Putamen (tissue), 1 donor: ENCODE data around the gene MYO16.
A peak's percentile ranks its signal among the peaks of the same experiment; 100 is the strongest.

Experiments
- DNase-seq: peaks from one replicate; pipeline ENCODE4 v3.0.0-alpha.2; 2016; ENCODE audit warnings: low spot score

Gene MYO16

DNA sequence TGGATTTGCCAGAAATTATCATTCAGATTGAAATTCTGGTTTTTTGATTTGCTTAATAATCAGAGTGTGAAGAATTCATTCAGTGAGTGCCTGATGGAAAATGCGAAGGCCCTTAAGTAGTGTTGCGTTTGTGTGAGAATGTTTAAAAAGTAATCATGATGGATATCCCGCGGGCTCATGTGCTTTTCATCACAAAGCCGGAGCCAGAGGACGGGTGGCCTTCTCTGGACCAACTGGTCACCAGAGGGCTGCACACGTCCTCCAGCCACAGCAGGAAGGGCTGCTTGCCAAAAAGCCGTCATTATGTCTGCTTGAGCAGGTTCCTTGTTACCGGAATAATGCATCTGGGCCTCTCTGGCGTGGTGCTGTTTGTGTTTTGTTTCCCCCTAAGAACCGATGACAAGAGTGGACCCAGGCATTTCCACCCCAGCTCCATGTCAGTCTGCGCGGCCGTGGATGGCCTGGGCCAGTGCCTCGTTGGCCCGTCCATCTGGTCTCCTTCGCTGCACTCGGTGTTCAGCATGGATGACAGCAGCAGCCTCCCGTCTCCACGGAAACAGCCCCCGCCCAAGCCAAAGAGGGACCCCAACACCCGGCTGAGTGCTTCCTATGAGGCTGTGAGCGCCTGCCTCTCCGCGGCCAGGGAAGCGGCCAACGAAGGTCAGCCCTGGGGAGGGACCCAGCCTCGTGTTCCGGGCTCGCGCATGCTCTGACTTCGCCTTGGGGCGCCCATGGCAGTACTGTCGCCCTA, 497.7 kb downstream of the MYO16 start:
- DNase-seq: peak; percentile 3

DNA sequence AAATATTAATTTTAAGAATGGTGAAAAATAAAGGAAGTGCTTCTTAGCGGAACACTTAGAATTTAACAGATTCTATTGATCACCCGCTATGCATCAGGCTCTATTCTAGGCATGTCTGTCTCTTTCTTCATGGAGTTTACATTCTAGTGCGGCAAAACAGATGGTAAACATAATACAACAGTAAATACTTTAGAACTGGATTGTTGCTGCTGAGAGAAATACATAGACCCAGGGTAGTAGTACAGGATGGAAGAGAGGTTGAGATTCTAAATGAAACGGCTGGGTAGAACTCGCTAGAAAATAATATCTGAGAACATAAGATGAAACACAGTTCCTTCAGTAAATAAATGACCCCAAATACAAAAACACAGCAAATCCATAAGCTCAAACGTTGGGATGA, 498.7 kb downstream of the MYO16 start:
- DNase-seq: no peak

DNA sequence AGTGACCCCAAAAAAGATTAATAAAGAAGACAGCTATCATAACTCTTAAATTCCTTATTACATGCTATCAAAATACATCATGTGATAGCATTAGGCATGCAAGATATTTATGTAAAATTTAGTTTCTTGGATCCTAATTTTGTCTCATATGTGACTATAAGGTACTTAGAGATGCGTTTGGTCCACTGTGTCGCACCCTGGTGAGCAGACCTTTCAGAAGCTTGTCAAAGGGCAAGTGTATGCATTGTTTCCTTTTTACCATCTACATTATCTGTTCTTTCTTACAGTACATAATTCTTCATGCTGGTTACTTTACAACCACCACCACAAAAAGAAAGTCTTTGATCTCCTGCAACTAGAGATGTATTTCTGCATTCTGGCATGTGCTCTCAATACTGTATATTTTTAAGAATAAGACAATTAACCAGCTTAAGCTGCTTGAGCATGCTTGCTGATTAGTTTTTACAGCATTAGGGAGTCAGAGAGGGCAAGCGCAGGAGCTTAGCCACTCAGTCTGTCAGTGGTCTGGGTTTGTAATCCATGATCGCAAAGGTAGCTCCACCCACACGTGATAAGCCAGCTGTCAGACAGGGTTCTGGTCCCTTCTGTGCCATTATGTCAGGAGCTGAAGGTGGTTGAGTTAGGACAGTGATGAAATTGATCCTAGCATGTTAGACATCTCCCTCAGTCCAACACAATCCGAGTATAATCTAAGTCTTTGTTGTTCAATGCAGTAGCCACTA, 500.9 kb downstream of the MYO16 start:
- no peak for DNase-seq

DNA sequence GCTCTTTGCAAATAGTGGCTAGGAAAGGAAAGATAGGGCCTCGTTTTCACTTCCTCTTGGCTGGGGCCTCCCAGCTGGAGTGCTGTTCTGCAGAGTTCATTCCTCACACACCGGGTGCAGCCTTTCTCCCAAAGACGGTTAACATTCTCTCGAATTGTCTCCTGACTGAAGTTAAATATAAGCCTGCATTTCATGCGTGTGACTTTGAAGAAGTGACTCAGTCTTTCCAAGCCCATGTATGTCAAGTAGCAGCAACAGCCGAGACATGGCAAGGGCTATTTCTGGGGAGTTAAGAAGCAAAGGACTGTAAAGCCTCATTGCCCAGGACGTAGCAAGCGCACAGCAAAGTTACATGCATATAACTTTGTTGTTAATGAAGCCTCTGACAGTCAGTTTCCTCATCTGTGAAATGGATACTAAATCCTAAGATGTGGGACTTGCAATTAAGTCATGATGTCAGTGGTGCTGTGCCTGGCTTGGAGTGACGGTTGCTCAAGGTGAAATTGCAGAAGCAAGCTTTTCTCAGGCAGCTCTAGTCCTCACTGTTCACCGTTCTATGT, 502.4 kb downstream of the MYO16 start:
- DNase-seq: no peak

DNA sequence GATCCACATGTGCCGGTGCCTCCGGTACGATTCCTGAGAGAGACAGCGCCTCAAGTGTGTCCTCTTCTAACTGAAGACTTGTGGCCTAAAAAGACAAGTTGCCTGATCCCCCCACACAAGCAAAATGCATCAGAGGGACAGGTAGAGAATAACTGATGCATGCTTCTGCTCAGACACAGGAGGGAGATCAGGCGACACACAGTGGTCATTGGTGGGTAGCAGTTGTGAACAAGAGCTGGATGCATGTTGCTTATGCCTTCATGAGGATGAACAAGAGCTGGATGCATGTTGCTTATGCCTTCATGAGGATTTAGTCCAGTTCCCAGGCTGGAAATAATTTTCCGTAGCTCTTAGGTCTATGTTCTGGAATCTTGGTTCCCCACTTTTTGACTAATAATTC, 505.6 kb downstream of the MYO16 start:
- DNase-seq: no peak

DNA sequence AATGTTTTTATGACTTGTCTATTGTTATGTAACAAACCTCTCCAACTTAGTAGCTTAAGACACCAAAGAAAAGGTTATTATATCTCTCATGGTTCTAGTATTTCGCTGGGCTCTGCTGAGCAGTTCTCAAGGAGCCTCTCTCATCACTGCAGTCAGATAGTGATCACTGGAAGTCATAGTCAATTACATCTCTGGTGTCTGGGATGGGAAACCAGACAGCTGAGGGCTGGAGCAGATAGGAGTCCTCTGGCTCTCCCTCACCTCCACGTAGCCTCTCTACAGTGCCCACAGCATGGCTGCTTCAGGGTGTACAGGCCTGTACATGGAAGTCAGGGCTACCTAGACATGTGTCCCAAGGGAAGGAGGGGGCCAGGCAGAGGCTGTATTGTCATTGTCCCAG, 507.5 kb downstream of the MYO16 start:
- DNase-seq: no peak

DNA sequence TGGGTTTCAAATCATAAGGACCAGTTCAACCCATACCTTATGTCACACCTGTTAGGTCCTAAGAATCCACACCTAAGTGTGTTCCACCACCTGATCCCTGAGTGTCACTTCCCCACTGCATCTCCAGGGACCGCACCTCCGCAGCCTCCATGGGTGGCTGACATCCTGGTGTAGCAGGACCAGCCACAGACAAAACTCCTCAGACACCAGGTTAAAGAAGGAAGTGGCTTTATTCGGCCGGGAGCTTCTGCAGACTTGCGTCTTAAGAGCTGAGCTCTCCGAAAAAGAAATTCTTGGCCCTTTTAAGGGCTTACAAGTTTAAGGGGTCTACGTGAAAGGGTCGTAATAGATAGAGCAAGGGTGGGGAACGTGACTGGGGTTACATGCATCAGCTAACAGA, 509.9 kb downstream of the MYO16 start:
- no peak for DNase-seq

DNA sequence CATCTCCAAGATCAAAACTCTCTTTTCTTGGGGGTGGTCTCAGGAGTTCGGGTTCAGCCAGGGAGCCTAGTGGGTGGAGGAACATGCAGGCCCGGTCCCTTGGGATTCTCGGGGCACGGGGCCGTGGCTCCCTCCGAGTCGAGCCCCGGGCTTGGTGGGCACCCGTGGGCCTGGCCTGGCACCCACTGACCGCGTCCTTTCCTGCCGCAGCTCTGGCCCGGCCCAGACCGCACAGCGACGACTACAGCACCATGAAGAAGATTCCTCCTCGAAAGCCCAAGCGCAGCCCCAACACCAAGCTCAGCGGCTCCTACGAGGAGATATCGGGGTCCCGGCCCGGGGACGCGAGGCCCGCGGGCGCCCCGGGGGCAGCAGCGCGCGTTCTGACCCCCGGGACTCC, 510.6 kb downstream of the MYO16 start:
- DNase-seq: no peak

DNA sequence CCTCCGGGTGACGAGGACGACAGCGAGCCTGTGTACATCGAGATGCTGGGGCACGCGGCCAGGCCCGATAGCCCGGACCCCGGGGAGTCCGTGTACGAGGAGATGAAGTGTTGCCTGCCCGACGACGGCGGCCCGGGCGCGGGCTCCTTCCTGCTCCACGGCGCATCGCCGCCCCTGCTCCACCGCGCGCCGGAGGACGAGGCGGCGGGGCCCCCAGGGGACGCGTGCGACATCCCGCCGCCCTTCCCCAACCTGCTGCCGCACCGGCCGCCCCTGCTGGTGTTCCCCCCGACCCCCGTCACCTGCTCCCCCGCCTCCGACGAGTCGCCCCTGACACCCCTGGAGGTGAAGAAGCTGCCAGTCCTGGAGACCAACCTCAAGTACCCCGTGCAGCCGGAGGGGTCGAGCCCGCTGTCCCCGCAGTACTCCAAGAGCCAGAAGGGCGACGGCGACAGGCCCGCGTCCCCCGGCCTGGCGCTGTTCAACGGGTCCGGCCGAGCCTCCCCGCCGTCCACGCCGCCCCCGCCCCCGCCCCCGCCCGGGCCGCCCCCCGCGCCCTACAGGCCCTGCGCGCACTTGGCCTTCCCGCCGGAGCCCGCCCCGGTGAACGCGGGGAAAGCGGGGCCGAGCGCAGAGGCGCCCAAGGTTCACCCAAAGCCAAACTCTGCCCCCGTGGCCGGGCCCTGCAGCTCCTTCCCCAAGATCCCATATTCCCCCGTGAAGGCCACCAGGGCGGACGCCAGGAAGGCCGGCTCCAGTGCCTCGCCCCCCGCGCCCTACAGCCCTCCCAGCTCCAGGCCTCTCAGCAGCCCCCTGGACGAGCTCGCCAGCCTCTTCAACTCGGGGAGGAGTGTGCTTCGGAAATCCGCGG, 511.3 kb downstream of the MYO16 start:
- DNase-seq: no peak

DNA sequence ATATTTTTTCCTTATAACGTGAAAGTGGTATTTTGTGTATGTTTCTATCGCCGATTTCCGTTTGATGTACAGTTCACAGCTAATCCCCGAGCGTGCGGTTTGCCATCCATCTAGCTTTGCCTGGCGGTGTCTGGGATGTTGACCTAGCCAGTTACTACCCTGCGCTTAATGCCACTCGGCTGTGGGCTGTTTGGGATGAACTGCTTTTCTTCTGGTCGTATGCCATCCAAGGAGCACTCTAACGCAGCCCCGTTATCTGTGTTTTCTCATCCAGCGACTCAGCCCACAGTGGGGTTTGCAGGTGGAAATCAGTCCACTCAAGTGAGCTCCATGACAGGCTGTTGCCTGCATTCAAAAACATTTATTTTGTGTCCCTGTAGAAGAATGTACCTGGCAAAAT, 512.3 kb downstream of the MYO16 start:
- DNase-seq: no peak

DNA sequence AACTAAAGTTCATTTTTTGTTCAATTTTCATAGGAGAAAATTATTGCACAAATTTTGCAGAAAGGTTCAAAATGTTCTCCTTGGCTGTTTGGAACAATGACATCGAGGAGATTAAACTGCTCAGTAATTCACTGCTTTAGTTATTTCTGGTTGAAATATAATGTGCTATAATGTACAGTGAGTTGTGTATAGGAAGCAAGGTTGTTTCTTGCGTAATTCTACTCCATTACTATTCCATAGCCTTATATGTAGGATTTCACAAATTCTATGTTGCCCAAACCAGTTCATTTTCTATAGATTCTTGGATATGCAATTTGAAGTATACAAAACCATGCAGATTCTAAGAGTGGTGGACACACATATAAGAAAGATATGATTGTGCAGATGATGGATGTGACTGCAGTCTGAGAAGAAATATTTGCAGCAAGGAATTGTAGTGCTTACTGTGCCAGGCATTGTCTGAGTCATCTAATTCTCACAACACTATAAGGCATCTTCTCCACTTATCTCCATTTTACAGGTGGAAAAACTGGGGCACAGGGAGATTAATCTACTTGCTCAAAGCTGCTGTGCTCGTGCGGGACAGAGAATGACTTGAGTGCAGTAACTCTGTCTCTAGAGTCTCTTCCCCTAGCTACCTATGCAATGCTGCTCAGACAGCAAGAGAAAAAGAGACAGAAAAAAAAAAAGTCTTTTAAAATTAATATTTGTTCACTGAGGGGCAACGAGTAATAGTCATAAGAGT, 515.5 kb downstream of the MYO16 start:
- no peak for DNase-seq

DNA sequence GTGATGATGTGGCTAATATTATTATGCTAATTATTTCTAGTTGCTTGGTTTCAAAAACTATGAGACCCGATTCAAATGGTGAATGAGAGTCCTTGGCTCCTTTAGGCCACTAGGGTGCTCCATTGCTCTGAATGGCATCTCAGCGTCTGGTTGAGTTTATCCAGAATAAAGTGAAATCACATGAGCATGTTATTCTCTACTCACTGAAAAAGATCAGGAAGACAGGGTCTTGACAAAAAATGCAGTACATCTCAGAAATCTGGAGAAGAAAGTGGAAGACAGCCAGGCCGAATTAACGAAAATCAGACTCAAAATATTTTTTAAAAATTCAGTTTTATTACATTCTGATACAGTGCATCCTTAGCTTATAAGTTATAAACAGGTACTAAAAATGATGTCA, 516.2 kb downstream of the MYO16 start:
- peak; percentile 45 for DNase-seq

DNA sequence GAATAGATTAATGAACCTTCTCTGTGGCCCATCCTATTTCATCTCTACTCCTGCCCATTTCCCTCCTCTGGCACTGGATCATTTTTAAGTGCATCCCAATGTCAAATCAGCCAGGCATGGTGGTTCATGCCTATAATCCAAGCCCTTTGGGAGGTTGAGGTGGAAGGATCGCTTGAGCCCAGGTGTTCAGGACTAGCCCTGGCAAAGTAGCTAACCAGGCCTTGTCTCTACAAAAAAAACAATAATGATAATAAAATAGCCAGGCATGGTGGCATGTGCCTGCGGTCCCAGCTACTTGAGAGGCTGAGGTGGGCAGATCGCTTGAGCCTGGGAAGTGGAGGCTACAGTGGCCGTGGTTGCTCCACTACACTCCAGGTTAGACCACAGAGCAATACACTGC, 517.0 kb downstream of the MYO16 start:
- no peak for DNase-seq

DNA sequence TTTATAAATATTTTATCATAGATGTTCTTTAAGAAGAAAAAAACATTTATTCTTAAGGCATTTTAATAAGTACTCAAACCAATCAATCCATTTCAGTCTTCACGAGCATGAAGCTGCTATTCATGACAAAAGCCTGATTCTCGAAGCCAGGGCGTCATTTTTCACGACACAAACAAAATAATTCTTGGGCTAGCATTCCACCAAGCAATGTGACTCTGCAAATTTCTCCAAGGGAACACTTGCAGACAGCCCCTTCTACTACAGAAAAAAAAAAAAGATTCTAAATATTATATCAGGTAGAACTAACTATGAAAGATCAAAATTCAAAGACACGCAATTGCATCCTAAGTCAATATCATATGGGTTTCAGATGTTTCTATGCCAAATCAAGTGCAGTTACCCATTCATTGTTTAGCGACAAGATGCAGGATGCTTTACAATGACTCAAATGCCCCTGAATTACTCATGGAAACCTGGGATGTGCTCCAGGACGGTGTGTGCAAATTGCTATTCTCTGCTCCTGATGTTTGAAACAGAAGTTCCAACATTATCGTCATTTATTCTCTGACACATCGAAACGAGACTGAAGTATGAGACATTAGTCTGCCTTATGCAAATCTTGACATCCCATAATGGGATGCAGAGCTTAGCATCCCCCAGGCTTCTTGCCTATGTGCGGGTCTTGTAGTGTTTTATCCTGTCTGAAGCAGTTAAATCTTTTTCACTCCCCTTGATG, 517.7 kb downstream of the MYO16 start:
- no peak for DNase-seq

DNA sequence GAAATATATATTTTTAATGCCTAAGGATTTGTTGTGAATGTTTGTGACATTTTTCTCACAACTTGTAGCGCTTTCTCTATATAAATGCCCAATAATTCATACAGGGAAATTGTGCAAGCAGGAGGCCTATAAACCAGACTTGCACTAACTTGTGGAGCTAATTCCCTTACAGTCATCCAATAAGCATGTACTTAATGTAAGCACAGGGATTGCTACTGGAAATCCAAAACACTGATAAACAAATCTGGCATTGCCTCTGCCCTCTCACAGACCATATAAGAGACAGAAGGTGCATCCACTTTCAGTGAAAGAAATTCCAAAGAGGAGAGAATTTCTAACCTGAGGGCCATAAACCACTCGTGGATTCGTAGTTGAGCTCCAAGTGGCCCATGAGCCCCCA, 518.8 kb downstream of the MYO16 start:
- DNase-seq: no peak

DNA sequence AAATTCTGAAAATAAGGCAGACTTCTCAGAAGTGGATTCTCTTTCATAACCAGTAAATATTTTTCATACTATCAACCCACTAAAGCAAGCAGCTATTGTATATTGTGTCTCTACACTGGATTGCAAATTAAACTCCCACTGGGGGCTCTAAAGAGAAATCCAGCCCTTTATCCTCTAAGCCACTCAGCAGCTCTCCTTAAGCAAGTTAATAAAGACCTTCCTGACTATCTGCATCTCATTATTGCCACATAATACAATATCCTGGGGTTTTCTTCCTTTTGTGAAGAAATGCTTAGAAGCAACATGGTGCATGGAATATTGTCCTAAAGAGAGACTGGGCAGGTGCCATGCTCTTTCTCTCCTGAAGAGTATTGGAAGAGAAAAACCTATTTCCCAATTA, 521.3 kb downstream of the MYO16 start:
- no peak for DNase-seq

DNA sequence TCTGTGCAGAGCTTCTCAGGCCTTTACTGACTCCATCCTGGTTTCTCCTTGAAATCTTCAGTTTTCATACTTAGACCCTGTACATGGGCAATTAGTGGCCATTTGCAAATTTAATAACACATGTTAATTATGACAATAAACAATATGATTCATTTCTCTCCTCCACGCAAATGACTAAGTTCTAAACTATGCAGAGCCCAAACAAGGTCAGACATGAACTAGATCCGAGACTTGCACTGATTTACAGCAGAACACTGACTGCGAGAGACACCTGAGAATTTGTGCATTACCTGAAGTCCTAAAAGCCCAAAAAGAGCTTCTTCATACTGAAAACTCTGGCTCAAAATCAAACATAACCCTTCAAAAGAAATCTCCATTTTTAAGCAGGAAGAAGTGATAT, 521.8 kb downstream of the MYO16 start:
- DNase-seq: no peak

DNA sequence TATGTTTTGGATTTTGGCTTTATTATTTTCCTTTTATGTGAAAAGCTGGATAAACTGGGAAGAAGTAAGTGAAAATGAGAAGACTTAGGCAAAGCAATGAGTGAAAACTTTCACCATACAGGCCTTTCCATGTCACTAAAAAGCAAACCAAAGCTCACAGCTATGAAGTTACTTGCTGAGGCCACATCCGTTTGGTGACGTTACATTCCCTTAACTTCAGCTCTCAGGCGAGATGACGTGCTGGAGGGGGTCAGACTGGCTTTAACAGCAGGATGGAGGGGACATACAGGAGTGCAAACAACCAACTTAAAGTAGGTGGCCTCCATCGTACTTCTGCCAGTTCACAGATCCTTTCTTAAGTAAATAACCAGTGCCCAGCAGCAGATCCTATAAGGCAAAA, 522.3 kb downstream of the MYO16 start:
- no peak for DNase-seq

DNA sequence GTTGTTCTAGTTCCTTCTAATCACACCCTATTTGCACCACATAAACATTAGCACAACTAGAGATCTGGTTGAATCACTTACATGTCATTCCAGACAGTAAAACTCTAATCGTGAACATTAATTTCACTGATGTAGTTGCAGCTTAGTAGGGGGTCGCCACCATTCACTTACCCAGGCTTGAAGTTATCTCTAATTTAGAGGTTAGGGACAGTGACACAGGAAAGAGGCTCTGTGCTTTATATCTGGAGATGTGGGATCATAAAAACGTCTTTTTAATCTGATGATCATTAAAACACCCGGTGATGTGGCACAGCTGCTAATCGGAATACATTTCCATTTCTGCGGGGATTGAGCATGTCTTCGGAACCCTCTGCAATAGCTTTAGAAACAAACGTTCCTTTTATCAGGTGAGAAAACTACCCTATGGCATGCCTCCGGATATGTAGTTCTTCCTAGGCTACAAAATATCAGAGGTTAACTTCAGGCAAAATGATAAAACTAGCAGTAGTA, 523.0 kb downstream of the MYO16 start:
- DNase-seq: no peak

DNA sequence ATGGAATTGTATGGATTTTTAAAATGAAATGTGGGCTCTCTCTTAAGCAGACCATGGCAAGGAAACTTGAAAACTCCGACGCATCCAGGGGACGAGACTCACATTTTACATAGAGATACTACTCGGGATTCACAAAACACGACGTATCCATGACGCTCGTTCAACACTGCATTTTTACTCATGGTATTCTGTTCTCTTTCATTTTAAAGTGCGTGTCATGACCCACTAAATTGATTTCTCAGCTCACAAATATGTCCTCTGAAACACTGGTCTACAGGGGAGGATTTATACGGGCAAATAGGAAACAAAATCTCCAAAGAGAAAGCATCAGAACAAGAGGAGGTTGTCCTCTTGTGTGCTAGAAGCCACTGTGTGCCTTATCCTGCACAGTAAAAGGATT, 523.5 kb downstream of the MYO16 start:
- no peak for DNase-seq

DNA sequence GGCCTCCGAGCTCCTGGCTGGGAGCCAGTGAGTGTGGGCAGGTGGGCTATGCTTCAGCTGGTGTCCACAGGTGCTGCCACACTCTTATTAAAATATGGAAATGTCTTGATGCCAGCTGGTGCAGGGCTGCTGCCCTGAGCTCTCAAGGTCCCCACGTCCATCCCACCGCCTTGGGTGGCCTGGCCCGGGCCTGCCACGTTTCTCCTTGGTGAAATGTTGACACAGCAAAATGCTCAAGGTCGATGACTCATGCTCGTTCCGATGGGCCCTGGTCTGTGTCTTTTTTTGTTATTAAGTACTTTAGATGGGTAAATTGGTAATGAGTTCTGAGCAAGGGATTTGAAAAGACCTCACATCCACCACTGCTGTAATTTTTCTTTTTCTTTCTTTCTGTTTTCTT, 524.7 kb downstream of the MYO16 start:
- no peak for DNase-seq
